Right lung (tissue), 5 donors: ENCODE data around the gene TECPR1. TPM values are rescaled to one million over a fixed set of nuclear protein-coding genes. Genes with fewer than 3 reads are reported as not detected.

ENCODE experiments used
- DNase-seq, 2 donors: peaks; one replicate each; pipeline ENCODE4 v3.0.0-alpha.2; 2013
- polyA plus RNA-seq, 5 donors: library from polyadenylated mRNA; unstranded; fragments of 120-200 nt; gene quantifications; one replicate each; pipeline versions ENCODE4 v1.2.1 to v1.2.3, GENCODE V29; 2013; ENCODE audit warnings: inconsistent platforms in 1 of 5, low replicate concordance in 1 of 5; ENCODE audit not compliant: insufficient read length in 5 of 5, insufficient read depth in 1 of 5

The TECPR1 gene
- polyA plus RNA-seq, 5 donors: 20.3 to 29.7 (median 25.4) TPM

DNA sequence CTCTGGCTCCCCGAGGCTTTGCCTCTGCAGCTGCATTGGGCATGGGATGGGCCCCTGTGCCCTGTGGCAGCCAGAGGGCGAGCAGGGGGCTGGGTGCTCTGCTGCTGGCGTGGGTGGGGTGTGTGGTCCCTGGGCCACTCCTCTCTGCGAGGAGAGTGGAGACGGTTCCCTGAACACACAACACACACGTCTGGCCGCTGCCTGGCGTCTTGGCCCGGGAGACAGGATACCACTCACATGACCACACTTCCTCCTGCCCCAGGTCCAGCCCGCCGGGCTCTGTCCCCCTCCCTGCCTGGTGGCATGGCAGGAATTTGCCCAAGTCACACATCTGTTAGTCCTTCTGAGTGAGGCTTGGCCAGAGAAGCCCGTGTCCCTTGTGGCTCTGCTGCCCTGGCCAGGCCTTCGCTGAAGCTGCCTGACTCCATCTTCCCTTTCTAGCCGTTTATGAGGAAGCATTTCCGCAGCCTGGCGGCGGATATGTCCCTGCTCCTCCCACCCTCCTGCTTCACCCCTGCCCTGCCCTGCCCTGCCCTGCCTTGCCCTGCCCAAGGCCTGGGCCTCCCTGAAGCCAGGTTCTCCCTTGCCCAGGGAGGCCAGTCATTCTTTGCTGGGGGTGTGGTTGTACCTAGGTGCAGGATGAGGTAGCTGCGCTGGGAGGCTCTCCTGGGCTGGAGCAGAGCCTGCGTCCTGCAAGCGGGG, 32.5 kb upstream of the TECPR1 start:
- DNase-seq: no peak

GRCh38 chr7:98283887-98284222, 31.8 kb upstream of the TECPR1 start:
- DNase-seq: no peak

DNA sequence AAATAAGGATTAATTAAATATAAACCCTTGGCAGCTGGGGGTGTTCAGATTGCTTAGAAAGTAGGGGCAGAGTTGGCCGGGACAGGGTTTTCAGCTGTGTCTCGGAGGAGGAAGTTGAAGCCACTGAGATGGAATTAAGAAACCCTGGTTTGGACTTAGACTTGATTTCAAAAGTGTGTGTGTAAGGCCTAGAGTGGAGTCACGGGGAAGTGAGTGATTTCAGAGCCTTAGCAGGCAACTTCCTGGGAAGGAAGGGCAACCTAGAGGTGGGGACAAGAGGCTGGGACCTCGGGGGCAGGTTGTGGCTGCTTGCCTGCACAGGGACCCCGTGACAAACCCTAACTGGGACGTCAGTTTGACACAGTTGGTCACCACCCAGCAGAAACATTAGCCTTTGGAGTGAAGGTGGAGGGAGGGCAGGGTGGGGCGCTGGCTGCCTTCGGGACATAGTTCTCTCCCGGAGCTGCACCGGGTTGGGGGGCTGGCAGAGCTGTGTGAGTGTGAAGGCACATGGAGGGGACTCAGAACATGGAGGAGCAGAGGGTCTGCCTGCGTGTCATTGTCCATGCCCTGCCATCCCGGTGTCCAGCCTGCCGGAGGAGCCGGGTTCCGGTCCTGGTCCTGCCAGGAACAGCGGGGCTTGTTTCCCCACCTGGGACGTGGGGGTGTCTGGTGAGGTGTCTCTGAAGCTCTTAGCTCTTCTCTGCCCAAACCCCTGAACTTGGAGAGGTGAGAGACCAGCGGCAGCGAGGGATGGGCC, 31.3 kb upstream of the TECPR1 start:
- no peak for DNase-seq

DNA sequence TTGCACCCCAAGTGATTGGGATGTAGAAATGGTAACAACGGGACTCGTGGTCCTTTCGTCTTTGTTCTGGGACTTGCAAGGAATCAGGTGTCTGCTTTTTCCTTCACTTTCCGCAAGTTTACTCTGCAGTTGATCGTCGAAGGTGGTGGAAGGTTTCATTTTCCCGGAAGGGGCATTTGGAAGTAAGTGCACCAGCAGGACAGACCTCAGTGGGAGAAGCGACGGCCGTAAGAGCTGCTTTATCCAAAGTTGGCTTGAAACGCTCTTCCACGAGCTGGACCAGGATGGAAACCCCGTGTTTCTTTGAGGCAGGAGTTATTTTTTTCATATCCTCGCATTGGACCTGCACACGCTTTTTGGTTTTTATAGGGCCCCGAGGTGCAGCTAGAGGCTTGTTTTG, 30.7 kb upstream of the TECPR1 start:
- DNase-seq: no peak

GRCh38 chr7:98281757-98282606, 29.9 kb upstream of the TECPR1 start:
- no peak for DNase-seq

DNA sequence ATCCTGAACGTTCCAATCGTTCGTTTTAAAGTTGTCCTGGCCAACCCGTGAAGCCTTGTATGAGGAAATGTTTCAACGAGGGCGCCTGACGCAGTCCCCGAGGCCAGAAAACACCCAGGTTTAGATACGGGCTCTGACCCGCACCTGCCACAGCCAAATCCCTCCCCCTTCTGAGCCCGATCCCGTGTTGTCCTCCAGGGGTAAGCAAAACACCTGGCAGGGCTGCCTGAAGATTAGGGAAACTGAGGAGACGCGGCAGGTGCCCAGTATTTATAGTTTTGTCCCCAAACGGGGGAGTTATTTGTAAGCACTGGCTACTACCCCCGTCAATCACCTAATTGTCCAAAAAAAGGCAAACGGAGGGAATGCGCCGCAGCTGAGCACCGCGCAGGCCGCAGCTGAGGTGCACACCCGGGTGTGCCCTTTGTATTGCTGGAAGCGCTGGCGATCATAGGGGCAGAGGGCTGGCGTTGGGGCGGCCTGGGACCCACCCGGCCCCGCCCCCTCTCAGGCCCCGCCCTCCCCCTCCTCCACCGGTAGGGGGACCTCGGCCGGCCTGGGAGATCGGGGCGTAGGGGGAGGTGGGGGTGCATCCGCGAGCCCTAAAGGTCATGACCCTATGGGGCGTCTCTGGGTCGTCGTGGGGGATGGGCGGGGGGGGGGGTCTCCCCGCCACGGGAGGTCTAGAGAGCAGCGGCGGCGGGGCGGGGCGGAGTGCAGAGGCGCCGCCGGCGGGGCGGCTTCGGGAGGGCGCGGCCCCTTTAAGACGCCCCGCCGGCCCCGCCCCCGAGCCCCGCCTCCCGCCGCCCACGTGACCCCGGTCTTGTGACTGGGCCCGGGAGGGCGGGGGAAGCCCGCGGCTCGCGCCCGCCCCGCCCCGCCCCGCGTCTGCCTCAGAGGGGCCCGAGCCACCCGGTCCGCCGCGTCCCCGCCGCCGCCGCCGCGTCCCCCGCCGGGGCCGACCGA, 29.0 kb upstream of the TECPR1 start, which contains the start of gene BRI3:
BRI3 (plus strand) TSS at position 896 of the 966 bp plus-strand sequence. CDS start 110 bp downstream, outside the sequence.
- DNase-seq: peak; percentile 79 to 84

DNA sequence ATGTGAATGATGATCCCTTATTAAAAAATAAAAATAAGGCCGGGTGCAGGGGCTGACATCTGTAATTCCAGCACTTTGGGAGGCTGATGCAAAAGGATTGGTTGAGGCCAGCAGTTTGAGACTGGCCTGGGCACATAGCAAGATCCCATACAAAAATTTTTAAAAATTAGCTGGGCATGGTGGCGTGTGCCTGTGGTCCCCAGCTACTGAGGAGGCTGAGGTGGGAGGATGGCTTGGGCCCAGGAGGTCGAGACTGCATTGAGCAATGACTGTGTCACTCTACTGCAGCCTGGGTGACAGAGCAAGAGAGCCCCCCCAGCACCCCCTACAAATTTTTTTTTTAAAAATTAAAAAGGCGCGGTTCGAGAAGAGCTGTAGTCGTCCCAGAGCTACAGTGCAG, 28.3 kb upstream of the TECPR1 start:
- no peak for DNase-seq

DNA sequence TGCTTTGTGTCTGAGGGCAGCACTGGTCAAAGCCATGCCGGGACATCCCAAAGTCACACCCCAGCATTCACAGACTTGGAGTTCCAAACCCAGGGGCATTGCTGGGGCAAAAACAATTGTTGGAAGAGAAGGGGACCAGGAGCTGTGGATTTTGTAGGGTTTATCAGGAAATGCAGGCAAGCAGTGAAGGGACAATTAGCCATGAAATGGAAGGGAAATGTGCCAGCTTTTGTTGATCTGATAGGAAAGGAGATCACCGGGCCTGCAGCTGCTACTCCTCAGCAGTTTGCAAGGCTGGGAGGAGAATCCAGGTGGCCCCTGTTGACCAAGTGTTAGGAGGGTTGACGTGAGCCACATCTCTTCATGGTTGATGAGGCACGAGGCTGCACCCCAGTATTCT, 26.9 kb upstream of the TECPR1 start:
- no peak for DNase-seq

DNA sequence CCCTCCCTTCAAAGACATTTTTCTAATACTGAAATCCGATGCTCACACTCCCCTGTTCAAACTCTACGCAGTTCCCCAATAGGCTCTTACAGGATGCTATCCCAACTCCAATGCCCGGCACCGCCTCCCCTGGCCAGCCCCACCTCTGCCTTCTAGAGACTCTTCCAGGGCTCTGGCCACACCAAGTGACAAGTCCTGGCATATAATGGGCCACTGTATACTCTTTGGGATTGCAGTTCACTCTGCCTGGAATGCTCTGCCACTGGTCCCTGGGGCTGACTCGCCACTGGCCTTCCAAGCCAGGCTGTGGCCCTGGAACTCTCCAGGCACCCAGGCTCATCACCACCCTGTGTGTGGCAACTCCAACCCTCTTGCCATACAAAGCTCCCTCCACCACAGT, 26.4 kb upstream of the TECPR1 start:
- no peak for DNase-seq

- DNase-seq: no peak
Observed at GRCh38 chr7:98276241-98276761, 24.3 kb upstream of the TECPR1 start.

- no peak for DNase-seq
Observed at GRCh38 chr7:98267303-98267702, 15.3 kb upstream of the TECPR1 start.

GRCh38 chr7:98266840-98267239, 14.8 kb upstream of the TECPR1 start:
- DNase-seq: no peak

GRCh38 chr7:98265841-98266271, 13.8 kb upstream of the TECPR1 start:
- DNase-seq: no peak

DNA sequence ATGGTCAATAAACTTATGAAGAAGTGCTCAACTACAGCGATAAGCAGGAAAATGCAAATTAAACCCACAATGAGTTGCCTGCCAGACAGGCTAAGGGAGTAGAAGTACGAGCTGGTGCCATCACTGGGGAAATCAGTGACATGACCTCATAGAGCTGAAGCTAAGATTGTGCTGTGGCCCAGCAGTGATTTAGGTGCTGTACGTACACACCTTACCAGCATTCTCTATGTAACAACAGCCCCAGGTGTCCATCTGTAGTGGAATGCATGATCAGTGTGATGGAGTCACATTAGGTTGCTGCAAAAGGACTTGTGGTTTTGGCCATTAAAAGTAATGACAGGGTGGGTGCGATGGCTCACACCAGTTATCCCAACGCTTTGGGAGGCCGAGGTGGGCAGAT, 5.7 kb upstream of the TECPR1 start:
- no peak for DNase-seq

GRCh38 chr7:98256431-98256830, 4.4 kb upstream of the TECPR1 start:
- no peak for DNase-seq

GRCh38 chr7:98254951-98255610, 3.0 kb upstream of the TECPR1 start:
- no peak for DNase-seq

DNA sequence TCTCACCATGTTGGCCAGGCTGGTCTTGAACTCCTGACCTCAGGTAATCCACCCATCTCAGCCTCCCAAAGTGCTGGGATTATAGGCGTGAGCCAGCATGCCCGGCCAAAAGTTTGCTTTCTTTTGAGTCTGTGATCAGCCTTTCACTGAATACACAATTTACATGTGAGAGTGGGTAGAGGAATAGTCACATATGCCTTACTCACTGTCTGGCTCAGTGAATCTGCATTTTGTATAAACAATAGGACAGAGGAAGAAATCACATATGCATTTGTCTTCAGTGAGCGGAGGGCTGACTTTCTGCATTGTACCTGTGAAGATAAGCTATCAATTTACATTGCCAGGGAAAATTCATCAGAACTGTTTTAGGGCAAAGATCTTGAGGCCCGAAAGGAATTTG, 2.5 kb upstream of the TECPR1 start:
- DNase-seq: no peak

- DNase-seq: no peak
Observed at GRCh38 chr7:98252425-98253054, 508 bp upstream of the TECPR1 start.

DNA sequence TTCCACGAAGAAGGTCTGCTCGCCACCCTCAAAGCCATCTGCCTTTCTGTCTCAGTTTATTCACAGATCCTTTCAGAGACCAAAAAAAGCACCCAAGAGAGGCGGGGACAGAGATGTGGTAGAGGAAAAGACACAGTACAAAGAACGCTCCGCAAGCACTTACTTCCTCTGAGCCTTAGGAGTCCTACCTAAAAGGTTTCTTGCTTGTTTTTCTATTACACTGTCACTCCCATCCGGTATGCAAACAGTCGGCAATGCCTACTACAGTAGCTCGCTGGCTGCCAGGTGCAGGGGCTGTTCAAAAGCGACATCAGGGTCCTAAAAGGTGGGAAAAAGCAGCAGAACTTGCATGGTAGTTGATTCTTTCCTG, 816 bp downstream of the TECPR1 start:
- no peak for DNase-seq

GRCh38 chr7:98250789-98251188, 1.2 kb downstream of the TECPR1 start:
- no peak for DNase-seq
